Breast epithelium (tissue), 3 donors: ENCODE results near the gene ATP2B2.

ENCODE experiments used
- POLR2AphosphoS5 ChIP-seq, 3 donors: sonication (generic); formaldehyde crosslinking; IDR thresholded peaks; one replicate each; pipeline ENCODE4 v1.6.1; 2017; ENCODE audit warnings: antibody characterized with exemption in 3 of 3
- TF ChIP-seq, protein P1 (sequence below), 3 donors: fragments of 450-650 bp; IDR thresholded peaks; one replicate each; pipeline ENCODE4 v1.5.1; 2016 to 2017; ENCODE audit warnings: antibody characterized with exemption in 3 of 3, mild to moderate bottlenecking in 3 of 3, moderate library complexity in 3 of 3

DNA sequence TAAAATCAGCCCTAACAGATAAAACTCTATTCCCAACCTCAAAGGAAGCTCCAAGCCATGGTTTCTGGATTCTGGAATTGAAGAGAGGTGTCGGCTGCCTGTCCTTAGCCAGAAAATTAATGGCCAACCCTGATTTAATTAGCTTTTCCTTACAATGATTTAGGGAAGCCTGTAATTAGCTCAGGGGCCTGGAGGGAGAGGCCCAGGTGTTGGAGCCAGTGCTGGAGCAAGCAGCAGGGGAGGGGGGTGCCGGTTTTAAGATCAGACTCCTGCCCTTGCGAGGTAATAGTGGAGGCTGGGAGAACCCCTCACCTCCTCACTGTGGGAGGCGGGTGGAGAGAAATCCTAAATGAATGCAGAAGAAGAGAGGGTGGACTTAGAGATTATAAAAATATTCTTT, 14.7 kb upstream of the ATP2B2 start:
- TF ChIP-seq, protein P1, sequence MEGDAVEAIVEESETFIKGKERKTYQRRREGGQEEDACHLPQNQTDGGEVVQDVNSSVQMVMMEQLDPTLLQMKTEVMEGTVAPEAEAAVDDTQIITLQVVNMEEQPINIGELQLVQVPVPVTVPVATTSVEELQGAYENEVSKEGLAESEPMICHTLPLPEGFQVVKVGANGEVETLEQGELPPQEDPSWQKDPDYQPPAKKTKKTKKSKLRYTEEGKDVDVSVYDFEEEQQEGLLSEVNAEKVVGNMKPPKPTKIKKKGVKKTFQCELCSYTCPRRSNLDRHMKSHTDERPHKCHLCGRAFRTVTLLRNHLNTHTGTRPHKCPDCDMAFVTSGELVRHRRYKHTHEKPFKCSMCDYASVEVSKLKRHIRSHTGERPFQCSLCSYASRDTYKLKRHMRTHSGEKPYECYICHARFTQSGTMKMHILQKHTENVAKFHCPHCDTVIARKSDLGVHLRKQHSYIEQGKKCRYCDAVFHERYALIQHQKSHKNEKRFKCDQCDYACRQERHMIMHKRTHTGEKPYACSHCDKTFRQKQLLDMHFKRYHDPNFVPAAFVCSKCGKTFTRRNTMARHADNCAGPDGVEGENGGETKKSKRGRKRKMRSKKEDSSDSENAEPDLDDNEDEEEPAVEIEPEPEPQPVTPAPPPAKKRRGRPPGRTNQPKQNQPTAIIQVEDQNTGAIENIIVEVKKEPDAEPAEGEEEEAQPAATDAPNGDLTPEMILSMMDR (IDR thresholded peaks at IDR 0.05) = no peak
- no peak for TF ChIP-seq POLR2AphosphoS5 (IDR thresholded peaks at IDR 0.05)
